ENCODE results near the gene DUS1L. TPM values are rescaled to one million over a fixed set of nuclear protein-coding genes. Genes with fewer than 3 reads are reported as not detected.

DUS1L gene
- total RNA-seq, 1 experiment from 2014 or later, result 176 TPM

- TF ChIP-seq CEBPB (IDR thresholded peaks at IDR 0.05; ENCODE audit: low read depth), result no peak
- TF ChIP-seq TCF7L2 (IDR thresholded peaks at IDR 0.05; ENCODE audit: borderline replicate concordance, extremely low read depth, insufficient read depth, insufficient read length), result no peak
- TF ChIP-seq YY1 (IDR thresholded peaks at IDR 0.05; ENCODE audit: extremely low read depth, insufficient replicate concordance, low read depth, low read length), result no peak
- TF ChIP-seq EZH2phosphoT487 (IDR thresholded peaks at IDR 0.05; ENCODE audit: borderline replicate concordance), result no peak
- no peak for TF ChIP-seq JUND (IDR thresholded peaks at IDR 0.05)
- TF ChIP-seq POLR2A (IDR thresholded peaks at IDR 0.05; ENCODE audit: borderline replicate concordance, extremely low read depth, insufficient read depth, insufficient read length), result no peak
- TF ChIP-seq EZH2 (IDR thresholded peaks at IDR 0.05), result no peak
- TF ChIP-seq RAD21 (IDR thresholded peaks at IDR 0.05; ENCODE audit: low read depth), result no peak
- no peak for TF ChIP-seq SRF (IDR thresholded peaks at IDR 0.05; ENCODE audit: low read depth)
- no peak for TF ChIP-seq SIN3A (IDR thresholded peaks at IDR 0.05; ENCODE audit: low read depth)
- no peak for TF ChIP-seq EGR1 (IDR thresholded peaks at IDR 0.05; ENCODE audit: low read depth)
- no peak for TF ChIP-seq ZFX (IDR thresholded peaks at IDR 0.05)
- TF ChIP-seq ELF1 (IDR thresholded peaks at IDR 0.05; ENCODE audit: borderline replicate concordance, low read depth), result no peak
- Histone ChIP-seq H3K9me3 (ENCODE audit: control insufficient read depth in 1 of 2, insufficient read depth in 1 of 2, low read depth in 1 of 2, low read length in 2 of 2) (no peaks in the 10 kb centered on the region), H4K20me1 (ENCODE audit: insufficient read depth) (no peaks in the 10 kb centered on the region), H3K27me3 (ENCODE audit: insufficient read depth, low read length) (no peaks in the 10 kb centered on the region), H3K36me3 (ENCODE audit: control insufficient read depth in 1 of 2, insufficient read depth in 2 of 2, low read length in 2 of 2) (peaks cover 7 to 19% of the 10 kb centered on the region in 2 experiments; a peak in 2 of 4 replicates), H3K9me2 (ENCODE audit: insufficient read depth) (no peaks in the 10 kb centered on the region), H3K27ac (ENCODE audit: low read depth, low read length) (no peak overlapping the region; the same call in 1 of the 2 replicates), H3K4me2 (ENCODE audit: low read length) (no peak overlapping the region), H3K4me3 (replicated peaks in 1 of 2; ENCODE audit: low read depth in 1 of 2, low read length in 2 of 2) (no peak overlapping the region), H3K79me2 (ENCODE audit: insufficient read depth, low read length) (peaks cover 25% of the 10 kb centered on the region), H3K9ac (ENCODE audit: low read length) (no peak overlapping the region), H2AFZ (ENCODE audit: low read depth, low read length, poor library complexity, severe bottlenecking) (no peak overlapping the region), H3K4me1 (ENCODE audit: control insufficient read depth in 1 of 2, insufficient read depth in 2 of 2, low read length in 2 of 2) (peaks cover 8 to 15% of the 10 kb centered on the region in 2 experiments; a peak in 3 of 4 replicates)
- BruUV-seq (replicated peaks), result TSS peak; percentile 22
- POLR2A ChIA-PET, result no interaction called here
- ATAC-seq, result no peak
- no peak for DNase-seq (ENCODE audit: low read depth, low spot score)
- RAD21 ChIA-PET (ENCODE audit: low non-redundant PET in 1 of 2, low total read pairs in 2 of 2, uncharacterized antibody in 2 of 2, unreplicated experiment in 2 of 2), result interaction anchor here in 1 of 2 experiments (0.7 kb wide), 1 partner anchor 28 kb away, joined by 3 read pairs; no protein-coding TSS in a partner anchor
- CTCF ChIA-PET, result no interaction called here
- intact Hi-C loops (cut with micrococcal nuclease), result no loop called here
Measured at GRCh38 chr17:82047914-82048570, 17.6 kb downstream of the DUS1L start.
